Neural cell (in vitro differentiated cells): ENCODE results near the gene XIRP2. TPM values are rescaled to one million over a fixed set of nuclear protein-coding genes. Genes with fewer than 3 reads are reported as not detected.

Source experiments
- H2AFZ ChIP-seq: fragments of 200-600, 300-800 bp; sonication (generic), shearing (Covaris generic); 2 replicates; pipeline ENCODE4 v1.6.0; 2014; ENCODE audit warnings: low read depth, mild to moderate bottlenecking, antibody characterized with exemption, low read length, moderate library complexity
- H3F3A ChIP-seq: fragments of 200-600 bp; shearing (Covaris generic); 2 replicates; pipeline ENCODE4 v1.6.1; 2016; ENCODE audit warnings: mild to moderate bottlenecking, moderate library complexity, mixed read lengths, antibody characterized with exemption, low read length; ENCODE audit not compliant: insufficient read depth, poor library complexity, severe bottlenecking
- H3K27ac ChIP-seq: fragments of 200-600, 300-800 bp; sonication (generic), shearing (Covaris generic); 2 replicates; pipeline ENCODE4 v1.5.1; 2014; ENCODE audit warnings: mild to moderate bottlenecking, low read length, moderate library complexity
- H3K27me3 ChIP-seq: fragments of 300-800, 200-600 bp; sonication (generic), shearing (Covaris generic); 2 replicates; pipeline ENCODE4 v1.6.0; 2014; ENCODE audit warnings: mild to moderate bottlenecking, low read depth, low read length, moderate library complexity; ENCODE audit not compliant: insufficient read depth
- H3K36me3 ChIP-seq: fragments of 300-800, 200-600 bp; sonication (generic), shearing (Covaris generic); 2 replicates; pipeline ENCODE4 v1.5.1; 2014; ENCODE audit warnings: mild to moderate bottlenecking, antibody characterized with exemption, low read length, moderate library complexity; ENCODE audit not compliant: insufficient read depth
- H3K4me2 ChIP-seq: fragments of 300-800, 200-600 bp; sonication (generic), shearing (Covaris generic); 2 replicates; pipeline ENCODE4 v1.6.0; 2014; ENCODE audit warnings: mild to moderate bottlenecking, low read length
- H3K4me3 ChIP-seq: fragments of 300-800, 200-600 bp; sonication (generic), shearing (Covaris generic); 2 replicates; pipeline ENCODE4 v1.5.1; 2014; ENCODE audit warnings: mild to moderate bottlenecking, low read length, moderate library complexity
- H3K79me2 ChIP-seq: fragments of 200-600 bp; shearing (Covaris generic); replicated peaks from 2 replicates; pipeline ENCODE4 v1.6.0; 2014; ENCODE audit warnings: mild to moderate bottlenecking, low read length, moderate library complexity; ENCODE audit not compliant: insufficient read depth
- H3K9ac ChIP-seq: fragments of 300-800, 200-600 bp; sonication (generic), shearing (Covaris generic); 2 replicates; pipeline ENCODE4 v1.6.1; 2016; ENCODE audit warnings: mild to moderate bottlenecking, low read length, mixed read lengths
- H3K9me2 ChIP-seq: fragments of 200-600 bp; shearing (Covaris generic); 2 replicates; pipeline ENCODE4 v1.6.1; 2016; ENCODE audit warnings: mild to moderate bottlenecking, low read length, mixed read lengths; ENCODE audit not compliant: insufficient read depth
- H3K9me3 ChIP-seq: fragments of 200-600, 300-800 bp; sonication (generic), shearing (Covaris generic); 2 replicates; pipeline ENCODE4 v1.6.1; 2016; ENCODE audit warnings: mild to moderate bottlenecking, mixed run types, low read length, moderate library complexity, mixed read lengths
- H4K20me1 ChIP-seq: fragments of 200-600 bp; shearing (Covaris generic); 2 replicates; pipeline ENCODE4 v1.6.1; 2016; ENCODE audit warnings: mild to moderate bottlenecking, mixed run types; ENCODE audit not compliant: insufficient read depth
- EP300 ChIP-seq: fragments of 450-650 bp; conservative IDR thresholded peaks from 2 replicates; pipeline ENCODE4 v1.6.1; 2014; ENCODE audit warnings: antibody characterized with exemption, mild to moderate bottlenecking, moderate library complexity; ENCODE audit not compliant: poor library complexity, severe bottlenecking
- EZH2 ChIP-seq: fragments of 200-600, 300-800 bp; shearing (Covaris generic), sonication (generic); IDR thresholded peaks from 2 replicates; pipeline ENCODE4 v1.6.1; 2014; ENCODE audit warnings: antibody characterized with exemption, low read length, borderline replicate concordance, mild to moderate bottlenecking; ENCODE audit not compliant: insufficient read depth, poor library complexity, severe bottlenecking
- MXI1 ChIP-seq: fragments of 450-650 bp; conservative IDR thresholded peaks from 2 replicates; pipeline ENCODE4 v1.6.1; 2014; ENCODE audit warnings: antibody characterized with exemption, mild to moderate bottlenecking; ENCODE audit not compliant: poor library complexity, severe bottlenecking
- POLR2AphosphoS5 ChIP-seq: IDR thresholded peaks from 2 replicates; pipeline ENCODE4 v1.6.1; 2012
- RAD21 ChIP-seq: fragments of 450-650 bp; conservative IDR thresholded peaks from 2 replicates; pipeline ENCODE4 v1.6.1; 2014; ENCODE audit warnings: antibody characterized with exemption, mild to moderate bottlenecking, moderate library complexity
- SMC3 ChIP-seq: fragments of 450-650 bp; conservative IDR thresholded peaks from 2 replicates; pipeline ENCODE4 v1.6.1; 2014; ENCODE audit warnings: antibody characterized with exemption, mild to moderate bottlenecking, moderate library complexity; ENCODE audit not compliant: poor library complexity
- TAF1 ChIP-seq: IDR thresholded peaks from 2 replicates; pipeline ENCODE4 v1.6.1; 2012; ENCODE audit warnings: low read depth
- polyA plus RNA-seq: library from polyadenylated mRNA; depleted of rRNA; stranded (reverse); fragments of >200 nt; gene quantifications from 2 replicates; pipeline ENCODE4 v1.2.3, GENCODE V29; 2014
- TF ChIP-seq, protein P1 (sequence below): fragments of 450-650 bp; IDR thresholded peaks from 2 replicates; pipeline ENCODE4 v1.5.1; 2014; ENCODE audit warnings: antibody characterized with exemption, mild to moderate bottlenecking, moderate library complexity; ENCODE audit not compliant: poor library complexity, severe bottlenecking
- TF ChIP-seq, protein P2 (sequence below): IDR thresholded peaks from 2 replicates; pipeline ENCODE4 v1.6.1; 2012; ENCODE audit warnings: borderline replicate concordance

The XIRP2 gene
- polyA plus RNA-seq, 1 donor from 2014 or later: not detected

DNA sequence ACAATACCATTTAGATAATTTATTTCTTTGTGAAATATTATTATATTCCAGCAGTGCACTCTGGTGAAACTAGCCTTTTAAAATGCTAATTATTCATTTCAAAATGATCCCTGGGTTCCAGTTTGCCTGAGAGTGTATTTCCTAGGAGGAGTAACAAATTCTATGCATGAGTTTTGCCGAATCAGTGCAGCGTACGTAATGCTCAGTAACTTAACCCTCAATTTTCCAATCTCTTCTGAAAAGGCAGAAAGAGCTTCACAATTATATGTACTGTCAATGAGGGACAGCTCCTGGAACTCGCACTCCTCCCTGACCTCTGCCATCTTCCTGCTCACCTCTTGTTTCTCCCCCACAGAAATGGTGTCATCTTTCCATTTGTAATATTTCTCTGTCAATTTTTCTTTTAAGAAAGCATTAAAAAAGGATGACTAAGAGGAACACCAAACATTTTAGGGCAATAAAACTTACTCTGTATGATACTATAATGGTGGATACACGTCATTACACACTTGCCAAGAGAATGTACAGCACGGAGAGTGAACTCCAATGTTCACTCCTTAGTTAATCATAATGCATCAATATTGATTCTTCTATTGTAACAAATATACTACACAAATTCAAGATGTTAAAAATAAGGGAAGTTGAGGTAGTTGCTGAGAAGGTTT, 25.7 kb upstream of the XIRP2 start:
- Histone ChIP-seq H3K9me2 (no peaks in the 10 kb centered on the region), H3K4me3 (no peak overlapping the region), H3K79me2 (no peaks in the 10 kb centered on the region), H3K36me3 (no peaks in the 10 kb centered on the region), H2AFZ (no peak overlapping the region), H3K27me3 (no peaks in the 10 kb centered on the region), H3F3A (no peaks in the 10 kb centered on the region), H3K4me2 (no peak overlapping the region), H4K20me1 (no peaks in the 10 kb centered on the region), H3K9me3 (no peaks in the 10 kb centered on the region), H3K27ac (no peak overlapping the region), H3K9ac (no peak overlapping the region)
- TF ChIP-seq, protein P1, sequence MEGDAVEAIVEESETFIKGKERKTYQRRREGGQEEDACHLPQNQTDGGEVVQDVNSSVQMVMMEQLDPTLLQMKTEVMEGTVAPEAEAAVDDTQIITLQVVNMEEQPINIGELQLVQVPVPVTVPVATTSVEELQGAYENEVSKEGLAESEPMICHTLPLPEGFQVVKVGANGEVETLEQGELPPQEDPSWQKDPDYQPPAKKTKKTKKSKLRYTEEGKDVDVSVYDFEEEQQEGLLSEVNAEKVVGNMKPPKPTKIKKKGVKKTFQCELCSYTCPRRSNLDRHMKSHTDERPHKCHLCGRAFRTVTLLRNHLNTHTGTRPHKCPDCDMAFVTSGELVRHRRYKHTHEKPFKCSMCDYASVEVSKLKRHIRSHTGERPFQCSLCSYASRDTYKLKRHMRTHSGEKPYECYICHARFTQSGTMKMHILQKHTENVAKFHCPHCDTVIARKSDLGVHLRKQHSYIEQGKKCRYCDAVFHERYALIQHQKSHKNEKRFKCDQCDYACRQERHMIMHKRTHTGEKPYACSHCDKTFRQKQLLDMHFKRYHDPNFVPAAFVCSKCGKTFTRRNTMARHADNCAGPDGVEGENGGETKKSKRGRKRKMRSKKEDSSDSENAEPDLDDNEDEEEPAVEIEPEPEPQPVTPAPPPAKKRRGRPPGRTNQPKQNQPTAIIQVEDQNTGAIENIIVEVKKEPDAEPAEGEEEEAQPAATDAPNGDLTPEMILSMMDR: no peak
- no peak for TF ChIP-seq SMC3
- no peak for TF ChIP-seq EP300
- TF ChIP-seq MXI1: no peak
- TF ChIP-seq TAF1: no peak
- TF ChIP-seq RAD21: no peak
- TF ChIP-seq EZH2: no peak
- TF ChIP-seq POLR2AphosphoS5: no peak
- TF ChIP-seq, protein P2, sequence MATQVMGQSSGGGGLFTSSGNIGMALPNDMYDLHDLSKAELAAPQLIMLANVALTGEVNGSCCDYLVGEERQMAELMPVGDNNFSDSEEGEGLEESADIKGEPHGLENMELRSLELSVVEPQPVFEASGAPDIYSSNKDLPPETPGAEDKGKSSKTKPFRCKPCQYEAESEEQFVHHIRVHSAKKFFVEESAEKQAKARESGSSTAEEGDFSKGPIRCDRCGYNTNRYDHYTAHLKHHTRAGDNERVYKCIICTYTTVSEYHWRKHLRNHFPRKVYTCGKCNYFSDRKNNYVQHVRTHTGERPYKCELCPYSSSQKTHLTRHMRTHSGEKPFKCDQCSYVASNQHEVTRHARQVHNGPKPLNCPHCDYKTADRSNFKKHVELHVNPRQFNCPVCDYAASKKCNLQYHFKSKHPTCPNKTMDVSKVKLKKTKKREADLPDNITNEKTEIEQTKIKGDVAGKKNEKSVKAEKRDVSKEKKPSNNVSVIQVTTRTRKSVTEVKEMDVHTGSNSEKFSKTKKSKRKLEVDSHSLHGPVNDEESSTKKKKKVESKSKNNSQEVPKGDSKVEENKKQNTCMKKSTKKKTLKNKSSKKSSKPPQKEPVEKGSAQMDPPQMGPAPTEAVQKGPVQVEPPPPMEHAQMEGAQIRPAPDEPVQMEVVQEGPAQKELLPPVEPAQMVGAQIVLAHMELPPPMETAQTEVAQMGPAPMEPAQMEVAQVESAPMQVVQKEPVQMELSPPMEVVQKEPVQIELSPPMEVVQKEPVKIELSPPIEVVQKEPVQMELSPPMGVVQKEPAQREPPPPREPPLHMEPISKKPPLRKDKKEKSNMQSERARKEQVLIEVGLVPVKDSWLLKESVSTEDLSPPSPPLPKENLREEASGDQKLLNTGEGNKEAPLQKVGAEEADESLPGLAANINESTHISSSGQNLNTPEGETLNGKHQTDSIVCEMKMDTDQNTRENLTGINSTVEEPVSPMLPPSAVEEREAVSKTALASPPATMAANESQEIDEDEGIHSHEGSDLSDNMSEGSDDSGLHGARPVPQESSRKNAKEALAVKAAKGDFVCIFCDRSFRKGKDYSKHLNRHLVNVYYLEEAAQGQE: no peak

DNA sequence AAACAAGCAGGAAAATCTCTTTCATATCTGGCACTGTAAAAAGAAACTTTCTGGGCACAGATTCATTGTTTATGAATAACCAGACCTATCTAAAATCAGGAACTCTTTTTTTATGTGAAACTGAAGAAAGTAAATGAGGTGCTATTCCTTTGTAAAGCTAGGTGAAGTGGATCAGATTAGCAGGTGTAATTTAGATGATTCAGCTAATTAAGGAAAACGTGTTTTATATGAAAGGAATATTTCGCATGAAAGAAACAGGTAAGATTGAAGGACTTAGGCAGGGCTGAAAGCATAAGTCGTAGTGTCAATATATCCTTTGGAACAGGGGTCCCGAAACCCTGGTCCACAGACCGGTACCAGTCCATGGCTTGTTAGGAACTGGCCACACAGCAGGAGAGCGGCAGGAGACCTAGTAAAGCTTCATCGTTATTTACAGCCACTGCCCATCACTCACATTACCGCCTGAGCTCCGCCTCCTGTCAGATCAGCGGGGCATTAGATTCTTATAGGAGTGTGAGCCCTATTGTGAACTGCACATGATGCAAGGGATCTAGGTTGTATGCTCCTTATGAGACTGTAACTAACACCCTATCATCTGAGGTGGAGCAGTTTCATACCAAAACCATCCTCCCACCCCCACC, 20.3 kb upstream of the XIRP2 start:
- H3K79me2 ChIP-seq: no peaks in the 10 kb centered on the region
- no peaks in the 10 kb centered on the region for H3K9me2 ChIP-seq
- no peaks in the 10 kb centered on the region for H3K27me3 ChIP-seq
- no peak overlapping the region for H3K4me3 ChIP-seq
- H3K4me2 ChIP-seq: no peak overlapping the region
- no peak for TF ChIP-seq POLR2AphosphoS5
- TF ChIP-seq, protein P2: no peak
- no peak for TF ChIP-seq RAD21
- no peak for TF ChIP-seq MXI1
- no peak for TF ChIP-seq SMC3
- TF ChIP-seq, protein P1: no peak
- H4K20me1 ChIP-seq: no peaks in the 10 kb centered on the region
- H3F3A ChIP-seq: no peaks in the 10 kb centered on the region
- no peaks in the 10 kb centered on the region for H3K36me3 ChIP-seq
- no peak overlapping the region for H2AFZ ChIP-seq
- H3K9ac ChIP-seq: no peak overlapping the region
- H3K27ac ChIP-seq: no peak overlapping the region
- no peaks in the 10 kb centered on the region for H3K9me3 ChIP-seq
